HG02870 (cell line): Measurements from ENCODE around the gene RAB23.

Source experiments
- ATAC-seq: cut with Tn5 transposase; IDR thresholded peaks from one replicate; pipeline ENCODE4 v1.9.1; 2021; ENCODE audit warnings: mild to moderate bottlenecking, moderate library complexity; ENCODE audit not compliant: unreplicated experiment

The RAB23 gene

DNA sequence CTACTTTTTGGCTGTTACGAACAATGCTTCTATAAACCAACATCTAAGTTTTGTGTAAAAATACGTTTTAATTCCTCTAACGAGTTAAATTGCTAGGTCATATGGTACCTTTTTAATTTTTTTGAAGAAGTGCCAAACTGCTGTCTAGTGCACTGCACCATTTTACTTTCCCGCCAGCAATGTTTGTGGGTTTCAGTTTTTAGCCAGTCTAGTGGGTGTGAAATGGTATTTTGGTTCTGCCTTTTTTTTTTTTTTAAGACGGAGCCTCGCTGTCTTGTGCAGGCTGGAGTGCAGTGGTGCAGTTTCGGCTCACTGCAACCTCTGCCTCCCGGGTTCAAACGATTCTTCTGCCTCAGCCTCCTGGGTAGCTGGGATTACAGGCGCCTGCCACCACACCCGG lies 84.1 kb downstream of the RAB23 start:
- ATAC-seq, result no peak

GRCh38 chr6:57137350-57137749 lies 84.8 kb downstream of the RAB23 start:
- ATAC-seq, result no peak
